HepG2 (cell line): Measurements from ENCODE around the gene MED15. TPM values are rescaled to one million over a fixed set of nuclear protein-coding genes. Genes with fewer than 3 reads are reported as not detected.

Experiments used
- AHR ChIP-seq: IDR thresholded peaks from 2 replicates; pipeline ENCODE4 v1.6.1; 2018; ENCODE audit warnings: missing genetic modification reagents, missing compliant biosample characterization
- CEBPG ChIP-seq: IDR thresholded peaks from 2 replicates; pipeline ENCODE4 v1.6.1; 2016
- FOXA3 ChIP-seq: IDR thresholded peaks from 2 replicates; pipeline ENCODE4 v1.6.1; 2016; ENCODE audit warnings: missing genetic modification reagents, missing compliant biosample characterization
- FOXJ3 ChIP-seq: sonication (generic); formaldehyde crosslinking; IDR thresholded peaks from 2 replicates; pipeline ENCODE4 v1.4.0; 2020; ENCODE audit warnings: missing genetic modification reagents, mild to moderate bottlenecking, borderline replicate concordance
- HNRNPH1 ChIP-seq: fragments of 200-400 bp; formaldehyde crosslinking; optimal IDR thresholded peaks from 2 replicates; pipeline ENCODE3; 2017; ENCODE audit warnings: mild to moderate bottlenecking, low read depth, low read length
- HOXA3 ChIP-seq: sonication (generic); formaldehyde crosslinking; IDR thresholded peaks from 2 replicates; pipeline ENCODE4 v1.5.0; 2020; ENCODE audit warnings: missing genetic modification reagents
- KDM6A ChIP-seq: IDR thresholded peaks from 2 replicates; pipeline ENCODE4 v1.6.1; 2016; ENCODE audit warnings: low read depth
- MIXL1 ChIP-seq: IDR thresholded peaks from 2 replicates; pipeline ENCODE4 v1.6.1; 2016
- NR2F1 ChIP-seq, 2 experiments: fragments of 450-650 bp in 1 of 2; formaldehyde crosslinking in 1 of 2; IDR thresholded peaks; 2 replicates each; pipeline versions ENCODE4 v1.5.0 to v1.6.1; 2016 to 2020; ENCODE audit warnings: mild to moderate bottlenecking in 1 of 2, missing compliant biosample characterization in 1 of 2, missing genetic modification reagents in 1 of 2, moderate library complexity in 1 of 2
- NRL ChIP-seq: sonication (generic); formaldehyde crosslinking; IDR thresholded peaks from 2 replicates; pipeline ENCODE4 v1.5.0; 2020; ENCODE audit warnings: missing genetic modification reagents, mild to moderate bottlenecking, moderate library complexity, borderline replicate concordance
- RBM39 ChIP-seq: fragments of 200-400 bp; formaldehyde crosslinking; IDR thresholded peaks from one replicate; pipeline ENCODE4 v1.6.1; 2018; ENCODE audit warnings: antibody characterized with exemption, mild to moderate bottlenecking, low read depth, low read length; ENCODE audit not compliant: poor library complexity, severe bottlenecking
- RXRB ChIP-seq: IDR thresholded peaks from 2 replicates; pipeline ENCODE4 v1.6.1; 2016; ENCODE audit warnings: borderline replicate concordance, missing genetic modification reagents, missing compliant biosample characterization
- SOX5 ChIP-seq: IDR thresholded peaks from 2 replicates; pipeline ENCODE4 v1.6.1; 2016; ENCODE audit warnings: borderline replicate concordance
- SOX6 ChIP-seq, 2 experiments: fragments of 450-650 bp in 1 of 2; sonication (generic) in 1 of 2; formaldehyde crosslinking in 1 of 2; IDR thresholded peaks; 2 replicates each; pipeline versions ENCODE4 v1.4.0 to v1.6.1; 2017 to 2020; ENCODE audit warnings: antibody characterized with exemption in 1 of 2, mild to moderate bottlenecking in 1 of 2, missing genetic modification reagents in 1 of 2
- TEAD3 ChIP-seq: optimal IDR thresholded peaks from 2 replicates; pipeline ENCODE3; 2016; ENCODE audit warnings: borderline replicate concordance
- ZBTB20 ChIP-seq: sonication (generic); formaldehyde crosslinking; IDR thresholded peaks from 2 replicates; pipeline ENCODE4 v1.8.1; 2023; ENCODE audit warnings: missing genetic modification reagents, low read depth, mild to moderate bottlenecking, borderline replicate concordance
- ZNF337 ChIP-seq: sonication (generic); formaldehyde crosslinking; IDR thresholded peaks from 2 replicates; pipeline ENCODE4 v1.5.1; 2020; ENCODE audit warnings: missing genetic modification reagents, low read depth, mild to moderate bottlenecking, borderline replicate concordance
- ZNF34 ChIP-seq: sonication (generic); formaldehyde crosslinking; IDR thresholded peaks from 2 replicates; pipeline ENCODE4 v1.4.0; 2020; ENCODE audit warnings: mild to moderate bottlenecking, missing genetic modification reagents, borderline replicate concordance
- ZNF556 ChIP-seq: sonication (generic); formaldehyde crosslinking; IDR thresholded peaks from 2 replicates; pipeline ENCODE4 v1.4.0; 2020; ENCODE audit warnings: mild to moderate bottlenecking, missing genetic modification reagents, borderline replicate concordance
- ZNF598 ChIP-seq: sonication (generic); formaldehyde crosslinking; IDR thresholded peaks from 2 replicates; pipeline ENCODE4 v1.5.1; 2020; ENCODE audit warnings: mild to moderate bottlenecking, missing genetic modification reagents, borderline replicate concordance
- ZNF746 ChIP-seq: sonication (generic); formaldehyde crosslinking; IDR thresholded peaks from 2 replicates; pipeline ENCODE4 v1.8.0; 2022; ENCODE audit warnings: mild to moderate bottlenecking, missing genetic modification reagents
- ZNF768 ChIP-seq: sonication (generic); formaldehyde crosslinking; IDR thresholded peaks from 2 replicates; pipeline ENCODE4 v1.4.0; 2020; ENCODE audit warnings: missing genetic modification reagents
- ZNF883 ChIP-seq: sonication (generic); formaldehyde crosslinking; IDR thresholded peaks from 2 replicates; pipeline ENCODE4 v1.5.1; 2020; ENCODE audit warnings: mild to moderate bottlenecking, missing genetic modification reagents; ENCODE audit errors: not compliant biosample characterization
- ZSCAN9 ChIP-seq: IDR thresholded peaks from 2 replicates; pipeline ENCODE4 v1.6.1; 2016; ENCODE audit warnings: borderline replicate concordance
- polyA plus RNA-seq, 8 experiments: library from polyadenylated mRNA; depleted of rRNA in 3 of 8; stranded (reverse) in 7 of 8; unstranded in 1 of 8; fragments of >200 nt; fragmentation: Illumina TruSeq in 4 of 8; extraction: Trizol in 4 of 8; gene quantifications; 2 replicates each; pipeline versions ENCODE4 v1.2.1 to v1.2.3, GENCODE V29; 2011 to 2016; ENCODE audit warnings: low read depth in 4 of 8, missing spikeins in 1 of 8, mixed read lengths in 1 of 8; ENCODE audit not compliant: insufficient read depth in 1 of 8
- total RNA-seq, 5 experiments: library from RNA; depleted of rRNA; stranded (reverse); fragments of >200 nt; fragmentation: Illumina TruSeq; extraction: Trizol; gene quantifications; 2 replicates each; pipeline ENCODE4 v1.2.3, GENCODE V29; 2016; ENCODE audit warnings: low read depth in 1 of 5
- TF ChIP-seq, protein P1 (sequence below): sonication (generic); formaldehyde crosslinking; IDR thresholded peaks from 2 replicates; pipeline ENCODE4 v1.5.0; 2020; ENCODE audit warnings: missing genetic modification reagents, mild to moderate bottlenecking, borderline replicate concordance

Gene MED15
- total and polyA plus RNA-seq, 2 of the 13 experiments (the other 11 are each of a cell fraction or from before 2014, with no cell fraction given), result 14.3 to 27.0 TPM

DNA sequence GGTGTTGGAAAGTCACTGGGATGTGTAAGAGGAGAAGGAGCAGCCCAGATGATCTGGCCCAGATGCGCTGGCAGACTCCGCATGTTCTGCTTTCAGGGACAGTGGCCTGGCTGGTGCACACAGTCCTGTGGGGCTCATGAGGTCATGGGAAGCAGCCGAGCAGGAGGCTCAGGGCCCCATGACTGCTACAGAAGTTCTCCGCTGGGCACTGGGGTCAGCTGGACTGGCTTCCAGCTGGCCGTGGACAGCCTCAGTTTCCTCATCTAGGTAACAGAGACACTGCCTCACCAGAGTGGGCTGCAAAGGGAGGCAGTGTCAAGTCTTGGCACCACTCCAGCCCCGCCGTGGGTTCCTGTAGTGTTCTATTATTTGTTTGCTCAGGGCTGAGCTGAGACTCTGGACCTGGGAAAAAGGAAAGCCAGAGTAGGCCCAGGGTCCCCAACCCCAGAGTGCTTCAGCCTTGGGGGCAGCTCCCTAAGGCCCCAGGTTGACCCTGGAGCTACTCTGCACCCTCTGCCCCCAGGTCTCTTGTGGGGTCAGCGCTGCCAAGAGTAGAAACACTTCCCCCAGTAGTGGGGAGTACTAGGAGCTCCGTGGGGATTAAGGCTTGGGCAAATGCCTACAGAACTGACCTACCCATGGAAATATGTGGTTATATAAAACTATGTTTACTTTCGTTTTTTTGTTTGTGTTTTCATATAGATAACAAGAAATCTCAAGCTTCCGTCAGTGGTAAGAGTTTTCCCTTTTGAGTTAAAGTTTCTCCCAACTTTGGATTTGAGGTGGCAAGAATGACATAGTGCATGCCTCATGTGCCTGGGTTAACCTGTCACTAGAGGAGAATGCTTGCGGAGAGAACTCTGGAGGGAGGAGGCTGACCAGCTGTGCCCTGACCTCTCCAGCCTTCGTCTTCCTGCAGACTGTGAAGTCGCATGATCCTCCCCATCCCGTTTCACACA lies 45.3 kb downstream of the MED15 start (continued):
- TF ChIP-seq HNRNPH1 (no peak), CEBPG (CRISPR knock-in tag) (no peak), NRL (CRISPR knock-in tag) (0 out of 2 replicates have a peak, but pooled peaks have one; percentile 17), ZNF768 (CRISPR knock-in tag) (0 out of 2 replicates have a peak, but pooled peaks have one; percentile 24), RBM39 (peak; percentile 62), ZBTB20 (CRISPR knock-in tag) (peak; percentile 51; the same call in 1 of the 2 replicates), HOXA3 (peak; percentile 52; the same call in 1 of the 2 replicates), ZSCAN9 (CRISPR knock-in tag) (0 out of 2 replicates have a peak, but pooled peaks have one; percentile 61), ZNF337 (CRISPR knock-in tag) (0 out of 2 replicates have a peak, but pooled peaks have one; percentile 54), TEAD3 (CRISPR knock-in tag) (peak; percentile 59), ZNF598 (peak; percentile 36; the same call in 1 of the 2 replicates), KDM6A (CRISPR knock-in tag) (0 out of 2 replicates have a peak, but pooled peaks have one; percentile 13), ZNF746 (CRISPR knock-in tag) (peak; percentile 20; the same call in 1 of the 2 replicates), RXRB (CRISPR knock-in tag) (peak; percentile 63; the same call in 1 of the 2 replicates), ZNF34 (0 out of 2 replicates have a peak, but pooled peaks have one; percentile 19), ZNF556 (CRISPR knock-in tag) (0 out of 2 replicates have a peak, but pooled peaks have one; percentile 8), FOXA3 (CRISPR knock-in tag) (peak; percentile 60), SOX5 (peak; percentile 49; the same call in 1 of the 2 replicates), AHR (CRISPR knock-in tag) (no peak), SOX6 (IDR thresholded peaks at IDR 0.05) (no peak), SOX6 (CRISPR knock-in tag; IDR thresholded peaks at IDR 0.05) (0 out of 2 replicates have a peak, but pooled peaks have one; percentile 28), NR2F1 (CRISPR knock-in tag; IDR thresholded peaks at IDR 0.05) (0 out of 4 replicates have a peak, but pooled peaks of 1 of the 2 experiments have one; percentile 36), MIXL1 (CRISPR knock-in tag) (0 out of 2 replicates have a peak, but pooled peaks have one; percentile 14), ZNF883 (peak; percentile 28), FOXJ3 (peak; percentile 55; the same call in 1 of the 2 replicates)
- TF ChIP-seq, protein P1, sequence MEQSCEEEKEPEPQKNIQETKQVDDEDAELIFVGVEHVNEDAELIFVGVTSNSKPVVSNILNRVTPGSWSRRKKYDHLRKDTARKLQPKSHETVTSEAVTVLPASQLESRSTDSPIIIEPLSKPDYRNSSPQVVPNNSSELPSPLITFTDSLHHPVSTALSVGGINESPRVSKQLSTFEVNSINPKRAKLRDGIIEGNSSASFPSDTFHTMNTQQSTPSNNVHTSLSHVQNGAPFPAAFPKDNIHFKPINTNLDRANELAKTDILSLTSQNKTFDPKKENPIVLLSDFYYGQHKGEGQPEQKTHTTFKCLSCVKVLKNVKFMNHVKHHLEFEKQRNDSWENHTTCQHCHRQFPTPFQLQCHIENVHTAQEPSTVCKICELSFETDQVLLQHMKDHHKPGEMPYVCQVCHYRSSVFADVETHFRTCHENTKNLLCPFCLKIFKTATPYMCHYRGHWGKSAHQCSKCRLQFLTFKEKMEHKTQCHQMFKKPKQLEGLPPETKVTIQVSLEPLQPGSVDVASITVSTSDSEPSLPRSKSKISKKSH (CRISPR knock-in tag), result peak; percentile 66; the same call in 1 of the 2 replicates
